ENCODE measurements around the gene NSUN2.

DNA sequence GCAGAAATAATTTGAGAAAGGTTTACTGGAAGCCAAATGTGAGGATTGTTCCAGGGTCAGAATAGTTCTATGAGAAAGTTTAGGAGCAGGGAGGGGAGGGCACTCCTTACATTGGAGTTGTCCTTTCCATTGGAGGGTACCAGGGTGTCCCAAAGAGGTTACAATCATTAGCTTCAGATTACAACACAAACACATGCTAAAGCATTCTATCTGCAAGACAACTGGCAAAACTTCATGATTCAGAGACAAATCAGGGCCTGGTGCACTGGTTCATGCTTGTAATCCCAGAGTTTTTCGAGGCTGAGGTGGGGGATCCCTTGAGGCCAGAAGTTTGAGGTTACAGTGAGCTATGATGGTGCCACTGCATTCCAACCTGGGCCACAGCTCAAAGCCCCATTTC lies 51.8 kb downstream of the NSUN2 start:
- TF ChIP-seq, protein P1, sequence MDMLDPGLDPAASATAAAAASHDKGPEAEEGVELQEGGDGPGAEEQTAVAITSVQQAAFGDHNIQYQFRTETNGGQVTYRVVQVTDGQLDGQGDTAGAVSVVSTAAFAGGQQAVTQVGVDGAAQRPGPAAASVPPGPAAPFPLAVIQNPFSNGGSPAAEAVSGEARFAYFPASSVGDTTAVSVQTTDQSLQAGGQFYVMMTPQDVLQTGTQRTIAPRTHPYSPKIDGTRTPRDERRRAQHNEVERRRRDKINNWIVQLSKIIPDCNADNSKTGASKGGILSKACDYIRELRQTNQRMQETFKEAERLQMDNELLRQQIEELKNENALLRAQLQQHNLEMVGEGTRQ (IDR thresholded peaks at IDR 0.05; ENCODE audit: low read depth, low read length): no peak
- TF ChIP-seq, protein P2, sequence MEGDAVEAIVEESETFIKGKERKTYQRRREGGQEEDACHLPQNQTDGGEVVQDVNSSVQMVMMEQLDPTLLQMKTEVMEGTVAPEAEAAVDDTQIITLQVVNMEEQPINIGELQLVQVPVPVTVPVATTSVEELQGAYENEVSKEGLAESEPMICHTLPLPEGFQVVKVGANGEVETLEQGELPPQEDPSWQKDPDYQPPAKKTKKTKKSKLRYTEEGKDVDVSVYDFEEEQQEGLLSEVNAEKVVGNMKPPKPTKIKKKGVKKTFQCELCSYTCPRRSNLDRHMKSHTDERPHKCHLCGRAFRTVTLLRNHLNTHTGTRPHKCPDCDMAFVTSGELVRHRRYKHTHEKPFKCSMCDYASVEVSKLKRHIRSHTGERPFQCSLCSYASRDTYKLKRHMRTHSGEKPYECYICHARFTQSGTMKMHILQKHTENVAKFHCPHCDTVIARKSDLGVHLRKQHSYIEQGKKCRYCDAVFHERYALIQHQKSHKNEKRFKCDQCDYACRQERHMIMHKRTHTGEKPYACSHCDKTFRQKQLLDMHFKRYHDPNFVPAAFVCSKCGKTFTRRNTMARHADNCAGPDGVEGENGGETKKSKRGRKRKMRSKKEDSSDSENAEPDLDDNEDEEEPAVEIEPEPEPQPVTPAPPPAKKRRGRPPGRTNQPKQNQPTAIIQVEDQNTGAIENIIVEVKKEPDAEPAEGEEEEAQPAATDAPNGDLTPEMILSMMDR (conservative IDR thresholded peaks at IDR 0.05; ENCODE audit: low read depth, low read length): no peak
- TF ChIP-seq CEBPB (IDR thresholded peaks at IDR 0.05; ENCODE audit: low read depth, low read length): no peak
- no peak for TF ChIP-seq POLR2A (IDR thresholded peaks at IDR 0.05; ENCODE audit: low read depth, low read length)
- TF ChIP-seq MAFK (IDR thresholded peaks at IDR 0.05; ENCODE audit: low read depth, low read length): no peak
